Stimulated activated naive B cell treated with anti-CD40 and anti-IgM and Interleukin-4, amounts not matched to agents 10 μg/mL and 1 μg/mL and 100 μg/mL, for 72 hours (primary cell): Measurements from ENCODE around the gene PRKD2.

Experiments used
- ATAC-seq, 2 donors: fragments of 150-1000 bp; cut with Tn5 transposase; replicated peaks; 2 replicates each; pipeline ENCODE4 v1.10.0; 2021; ENCODE audit warnings: moderate library complexity in 1 of 2
- DNase-seq: peaks from one replicate; pipeline ENCODE4 v3.0.0; 2021
- H3K27ac Mint-ChIP-seq: one replicate; pipeline ENCODE4 v1.8.0; 2022; ENCODE audit warnings: mild to moderate bottlenecking, mixed read lengths
- H3K27me3 Mint-ChIP-seq, 2 donors: one replicate each; pipeline ENCODE4 v1.8.0; 2022; ENCODE audit warnings: mixed read lengths in 2 of 2
- H3K36me3 Mint-ChIP-seq, 2 donors: one replicate each; pipeline ENCODE4 v1.8.0; 2022; ENCODE audit warnings: mixed read lengths in 2 of 2, mild to moderate bottlenecking in 1 of 2
- H3K4me1 Mint-ChIP-seq, 2 donors: one replicate each; pipeline ENCODE4 v1.8.0; 2022; ENCODE audit warnings: mixed read lengths in 2 of 2, mild to moderate bottlenecking in 1 of 2
- H3K4me3 Mint-ChIP-seq, 2 donors: one replicate each; pipeline ENCODE4 v1.8.0; 2022; ENCODE audit warnings: mild to moderate bottlenecking in 2 of 2, mixed read lengths in 2 of 2, moderate library complexity in 1 of 2
- H3K9me3 Mint-ChIP-seq, 2 donors: one replicate each; pipeline ENCODE4 v1.8.0; 2022; ENCODE audit warnings: mixed read lengths in 2 of 2, mild to moderate bottlenecking in 1 of 2

PRKD2 gene

GRCh38 chr19:46732966-46733689, 16.2 kb upstream of the PRKD2 start:
- no peaks in the 10 kb centered on the region for H3K27me3 Mint-ChIP-seq
- DNase-seq, result no peak
- no peaks in the 10 kb centered on the region for H3K9me3 Mint-ChIP-seq
- H3K4me1 Mint-ChIP-seq, result peaks cover 44 to 47% of the 10 kb centered on the region in 2 donors
- no peak overlapping the region for H3K27ac Mint-ChIP-seq
- no peak for ATAC-seq
- H3K4me3 Mint-ChIP-seq, result no peak overlapping the region
- H3K36me3 Mint-ChIP-seq, result peaks cover 62 to 63% of the 10 kb centered on the region in 2 donors

- H3K9me3 Mint-ChIP-seq, result no peaks in the 10 kb centered on the region
- peaks cover 45 to 47% of the 10 kb centered on the region in 2 donors for H3K4me1 Mint-ChIP-seq
- DNase-seq, result no peak
- ATAC-seq, result no peak
- H3K36me3 Mint-ChIP-seq, result peaks cover 59% of the 10 kb centered on the region in 2 donors
- H3K27ac Mint-ChIP-seq, result peak overlapping the region; percentile 85
- peak overlapping the region; percentile 49 to 54 for H3K4me3 Mint-ChIP-seq
- H3K27me3 Mint-ChIP-seq, result no peaks in the 10 kb centered on the region
Measured at GRCh38 chr19:46732172-46732938, 15.4 kb upstream of the PRKD2 start.

GRCh38 chr19:46731584-46731983, 14.7 kb upstream of the PRKD2 start:
- peak overlapping the region; percentile 49 to 54 for H3K4me3 Mint-ChIP-seq
- H3K27ac Mint-ChIP-seq, result peak overlapping the region; percentile 85
- no peaks in the 10 kb centered on the region for H3K9me3 Mint-ChIP-seq
- peaks cover 52 to 54% of the 10 kb centered on the region in 2 donors for H3K4me1 Mint-ChIP-seq
- H3K36me3 Mint-ChIP-seq, result peaks cover 61% of the 10 kb centered on the region in 2 donors
- H3K27me3 Mint-ChIP-seq, result no peaks in the 10 kb centered on the region
- DNase-seq (no peak), ATAC-seq (peak; percentile 68 to 73)

GRCh38 chr19:46731007-46731501, 14.1 kb upstream of the PRKD2 start:
- H3K36me3 Mint-ChIP-seq, result peaks cover 65% of the 10 kb centered on the region in 2 donors
- peak overlapping the region; percentile 49 to 54 for H3K4me3 Mint-ChIP-seq
- H3K27ac Mint-ChIP-seq, result peak overlapping the region; percentile 85
- no peak for DNase-seq
- H3K9me3 Mint-ChIP-seq, result no peaks in the 10 kb centered on the region
- no peaks in the 10 kb centered on the region for H3K27me3 Mint-ChIP-seq
- H3K4me1 Mint-ChIP-seq, result peaks cover 56 to 59% of the 10 kb centered on the region in 2 donors
- ATAC-seq, result peak; percentile 54 to 59

- Mint-ChIP-seq H3K4me3 (peak overlapping the region in 1 of 2 donors; percentile 49), H3K4me1 (peaks cover 61 to 64% of the 10 kb centered on the region in 2 donors), H3K9me3 (no peaks in the 10 kb centered on the region), H3K36me3 (peaks cover 70% of the 10 kb centered on the region in 2 donors), H3K27ac (peak overlapping the region; percentile 62), H3K27me3 (no peaks in the 10 kb centered on the region)
- ATAC-seq (no peak), DNase-seq (no peak)
Measured at GRCh38 chr19:46730595-46730994, 13.7 kb upstream of the PRKD2 start.

- Mint-ChIP-seq H3K27ac (peak overlapping the region; percentile 9), H3K4me1 (peaks cover 62 to 66% of the 10 kb centered on the region in 2 donors), H3K9me3 (no peaks in the 10 kb centered on the region), H3K27me3 (no peaks in the 10 kb centered on the region), H3K4me3 (no peak overlapping the region), H3K36me3 (peaks cover 72% of the 10 kb centered on the region in 2 donors)
- DNase-seq (no peak), ATAC-seq (no peak)
Measured at GRCh38 chr19:46730187-46730586, 13.3 kb upstream of the PRKD2 start.

GRCh38 chr19:46729696-46730095, 12.8 kb upstream of the PRKD2 start:
- H3K27me3 Mint-ChIP-seq, result no peaks in the 10 kb centered on the region
- peak overlapping the region; percentile 65 for H3K27ac Mint-ChIP-seq
- H3K4me3 Mint-ChIP-seq, result no peak overlapping the region
- DNase-seq (no peak), ATAC-seq (peak in 1 of 2 donors; percentile 14)
- H3K4me1 Mint-ChIP-seq, result peaks cover 62 to 67% of the 10 kb centered on the region in 2 donors
- peaks cover 72% of the 10 kb centered on the region in 2 donors for H3K36me3 Mint-ChIP-seq
- H3K9me3 Mint-ChIP-seq, result no peaks in the 10 kb centered on the region

- H3K27ac Mint-ChIP-seq, result peak overlapping the region; percentile 88
- ATAC-seq (peak; percentile 88 to 89), DNase-seq (peak; percentile 69)
- H3K27me3 Mint-ChIP-seq, result no peaks in the 10 kb centered on the region
- peaks cover 73 to 75% of the 10 kb centered on the region in 2 donors for H3K36me3 Mint-ChIP-seq
- H3K4me1 Mint-ChIP-seq, result peaks cover 64 to 73% of the 10 kb centered on the region in 2 donors
- H3K9me3 Mint-ChIP-seq, result no peaks in the 10 kb centered on the region
- peak overlapping the region; percentile 41 to 44 for H3K4me3 Mint-ChIP-seq
Measured at GRCh38 chr19:46728693-46729339, 11.9 kb upstream of the PRKD2 start.

- Mint-ChIP-seq H3K4me1 (peaks cover 68 to 79% of the 10 kb centered on the region in 2 donors), H3K9me3 (no peaks in the 10 kb centered on the region), H3K27me3 (no peaks in the 10 kb centered on the region), H3K27ac (peak overlapping the region; percentile 88), H3K36me3 (peaks cover 76 to 77% of the 10 kb centered on the region in 2 donors), H3K4me3 (peak overlapping the region in 1 of 2 donors; percentile 44)
- no peak for ATAC-seq
- DNase-seq, result no peak
Measured at GRCh38 chr19:46728208-46728607, 11.3 kb upstream of the PRKD2 start.

- DNase-seq (no peak), ATAC-seq (no peak)
- no peak overlapping the region for H3K4me3 Mint-ChIP-seq
- H3K27me3 Mint-ChIP-seq, result no peaks in the 10 kb centered on the region
- H3K4me1 Mint-ChIP-seq, result peaks cover 69 to 83% of the 10 kb centered on the region in 2 donors
- no peaks in the 10 kb centered on the region for H3K9me3 Mint-ChIP-seq
- H3K36me3 Mint-ChIP-seq, result peaks cover 74% of the 10 kb centered on the region in 2 donors
- H3K27ac Mint-ChIP-seq, result no peak overlapping the region
Measured at GRCh38 chr19:46727757-46728156, 10.8 kb upstream of the PRKD2 start.

GRCh38 chr19:46726971-46727501, 10.1 kb upstream of the PRKD2 start:
- no peaks in the 10 kb centered on the region for H3K27me3 Mint-ChIP-seq
- H3K4me3 Mint-ChIP-seq, result no peak overlapping the region
- DNase-seq, result no peak
- H3K9me3 Mint-ChIP-seq, result no peaks in the 10 kb centered on the region
- H3K36me3 Mint-ChIP-seq, result peaks cover 74 to 75% of the 10 kb centered on the region in 2 donors
- H3K27ac Mint-ChIP-seq, result no peak overlapping the region
- peaks cover 69 to 83% of the 10 kb centered on the region in 2 donors for H3K4me1 Mint-ChIP-seq
- no peak for ATAC-seq

- ATAC-seq, result no peak
- H3K27ac Mint-ChIP-seq, result no peak overlapping the region
- H3K4me3 Mint-ChIP-seq, result no peak overlapping the region
- H3K9me3 Mint-ChIP-seq, result no peaks in the 10 kb centered on the region
- H3K4me1 Mint-ChIP-seq, result peaks cover 67 to 83% of the 10 kb centered on the region in 2 donors
- no peaks in the 10 kb centered on the region for H3K27me3 Mint-ChIP-seq
- peaks cover 74% of the 10 kb centered on the region in 2 donors for H3K36me3 Mint-ChIP-seq
- no peak for DNase-seq
Measured at GRCh38 chr19:46726551-46726950, 9.6 kb upstream of the PRKD2 start.

- DNase-seq (no peak), ATAC-seq (no peak)
- Mint-ChIP-seq H3K27me3 (no peaks in the 10 kb centered on the region), H3K27ac (no peak overlapping the region), H3K4me3 (no peak overlapping the region), H3K9me3 (no peaks in the 10 kb centered on the region), H3K36me3 (peaks cover 71 to 73% of the 10 kb centered on the region in 2 donors), H3K4me1 (peaks cover 67 to 83% of the 10 kb centered on the region in 2 donors)
Measured at GRCh38 chr19:46725859-46726393, 9.0 kb upstream of the PRKD2 start.
